CD14-positive monocyte (primary cell): Measurements from ENCODE around the gene ZNF292. TPM values are rescaled to one million over a fixed set of nuclear protein-coding genes. Genes with fewer than 3 reads are reported as not detected.

Experiments
- DNase-seq, 3 donors: peaks; one replicate each; pipeline ENCODE4 v3.0.0-alpha.2; 2011 to 2022
- H2AFZ ChIP-seq: 2 replicates; pipeline ENCODE4 v1.6.0; 2012; ENCODE audit warnings: mild to moderate bottlenecking, low read depth, low read length, inconsistent platforms; ENCODE audit not compliant: insufficient read depth, poor library complexity, severe bottlenecking
- H3K27ac ChIP-seq, 2 donors: 1 replicate in 1 of 2; 2 replicates in 1 of 2; pipeline ENCODE4 v1.5.1; 2012 to 2013; ENCODE audit warnings: low read length in 2 of 2, control low read depth in 1 of 2, inconsistent platforms in 1 of 2, low read depth in 1 of 2, mild to moderate bottlenecking in 1 of 2
- H3K27me3 ChIP-seq, 2 donors: one replicate each; pipeline versions ENCODE4 v1.6.0 to v1.6.1; 2011 to 2013; ENCODE audit warnings: low read length in 2 of 2; ENCODE audit not compliant: control insufficient read depth in 2 of 2, insufficient read depth in 2 of 2
- H3K36me3 ChIP-seq, 2 donors: replicated peaks in 1 of 2; 1 replicate in 1 of 2; 2 replicates in 1 of 2; pipeline versions ENCODE4 v1.5.1 to v1.6.1; 2012 to 2013; ENCODE audit warnings: low read length in 2 of 2, control low read depth in 1 of 2, inconsistent platforms in 1 of 2, mild to moderate bottlenecking in 1 of 2; ENCODE audit not compliant: insufficient read depth in 2 of 2, control insufficient read depth in 1 of 2
- H3K4me1 ChIP-seq, 2 donors: 1 replicate in 1 of 2; 2 replicates in 1 of 2; pipeline versions ENCODE4 v1.5.1 to v1.6.1; 2012 to 2013; ENCODE audit warnings: low read length in 2 of 2, control low read depth in 1 of 2, inconsistent platforms in 1 of 2, mild to moderate bottlenecking in 1 of 2, moderate library complexity in 1 of 2; ENCODE audit not compliant: insufficient read depth in 2 of 2, control insufficient read depth in 1 of 2
- H3K4me2 ChIP-seq: replicated peaks from 2 replicates; pipeline ENCODE3; 2012; ENCODE audit warnings: low read length, moderate library complexity, mild to moderate bottlenecking; ENCODE audit not compliant: poor library complexity, severe bottlenecking; ENCODE audit errors: extremely low read depth
- H3K4me3 ChIP-seq, 3 experiments: fragments of 200-600 bp in 1 of 3; sonication (generic) in 1 of 3; replicated peaks in 1 of 3; 1 replicate in 2 of 3; 2 replicates in 1 of 3; pipeline ENCODE4 v1.5.1; 2011 to 2013; ENCODE audit warnings: low read length in 3 of 3, mild to moderate bottlenecking in 3 of 3, control low read depth in 2 of 3, low read depth in 2 of 3, inconsistent platforms in 1 of 3, moderate library complexity in 1 of 3
- H3K79me2 ChIP-seq: 2 replicates; pipeline ENCODE4 v1.6.0; 2012; ENCODE audit warnings: mild to moderate bottlenecking, control low read depth, inconsistent platforms, low read length, moderate library complexity; ENCODE audit not compliant: insufficient read depth
- H3K9ac ChIP-seq: 2 replicates; pipeline ENCODE4 v1.6.0; 2017; ENCODE audit warnings: low read length, mild to moderate bottlenecking; ENCODE audit not compliant: insufficient read depth, poor library complexity, severe bottlenecking
- H3K9me3 ChIP-seq, 2 donors: replicated peaks in 1 of 2; 1 replicate in 1 of 2; 2 replicates in 1 of 2; pipeline versions ENCODE4 v1.5.1 to v1.6.1; 2012 to 2013; ENCODE audit warnings: low read length in 2 of 2, control low read depth in 1 of 2; ENCODE audit not compliant: control insufficient read depth in 1 of 2, insufficient read depth in 1 of 2
- H4K20me1 ChIP-seq: 2 replicates; pipeline ENCODE4 v1.6.0; 2012; ENCODE audit warnings: mild to moderate bottlenecking, low read length, control low read depth, moderate library complexity; ENCODE audit not compliant: insufficient read depth
- H3K27ac Mint-ChIP-seq, 7 donors: one replicate each; pipeline ENCODE4 v1.8.0; 2020; ENCODE audit warnings: mild to moderate bottlenecking in 7 of 7, mixed read lengths in 7 of 7, moderate library complexity in 6 of 7, inconsistent platforms in 2 of 7
- H3K27me3 Mint-ChIP-seq, 3 donors: one replicate each; pipeline ENCODE4 v1.8.0; 2021 to 2022; ENCODE audit warnings: low read depth in 3 of 3, mild to moderate bottlenecking in 3 of 3, mixed read lengths in 3 of 3, moderate library complexity in 3 of 3, inconsistent platforms in 1 of 3
- H3K36me3 Mint-ChIP-seq, 2 donors: one replicate each; pipeline ENCODE4 v1.8.0; 2020; ENCODE audit warnings: mixed read lengths in 2 of 2, inconsistent platforms in 1 of 2, mild to moderate bottlenecking in 1 of 2
- H3K4me1 Mint-ChIP-seq: one replicate; pipeline ENCODE4 v1.8.0; 2020; ENCODE audit warnings: mild to moderate bottlenecking, mixed read lengths
- H3K4me3 Mint-ChIP-seq, 2 donors: one replicate each; pipeline ENCODE4 v1.8.0; 2020; ENCODE audit warnings: mild to moderate bottlenecking in 2 of 2, mixed read lengths in 2 of 2, moderate library complexity in 1 of 2
- H3K9me3 Mint-ChIP-seq, 7 donors: one replicate each; pipeline ENCODE4 v1.8.0; 2020 to 2022; ENCODE audit warnings: mixed read lengths in 7 of 7, mild to moderate bottlenecking in 6 of 7, moderate library complexity in 6 of 7, inconsistent platforms in 2 of 7
- CTCF ChIP-seq: fragments of 200-600 bp; IDR thresholded peaks from one replicate; pipeline ENCODE4 v1.8.0; 2022; ENCODE audit warnings: antibody characterized with exemption, mild to moderate bottlenecking
- WGBS: methylation state at CpG from one replicate; pipeline ENCODE4 v1.1.5; 2013; ENCODE audit warnings: missing lambda C conversion rate; ENCODE audit not compliant: insufficient coverage; 5-methylcytosine and 5-hydroxymethylcytosine counted together
- intact Hi-C, 2 donors: fragments of 100-400 bp; cut with micrococcal nuclease; formaldehyde crosslinking; loops; one replicate each; pipeline versions ENCODE4 v1.15.0 to v1.15.1; 2023
- polyA plus RNA-seq, 3 donors: library from polyadenylated mRNA; depleted of rRNA in 1 of 3; unstranded in 2 of 3; stranded (reverse) in 1 of 3; fragments of 300-500 nt in 2 of 3; fragments of >200 nt in 1 of 3; fragmentation: Illumina TruSeq in 2 of 3; gene quantifications; 1 replicate in 2 of 3; 2 replicates in 1 of 3; pipeline ENCODE4 v1.2.3, GENCODE V29; 2012 to 2021

ZNF292 gene
- polyA plus RNA-seq, 3 donors = 4.8 to 7.7 (median 7.6) TPM

- Mint-ChIP-seq H3K27ac (no peak overlapping the region), H3K9me3 (peaks cover 0 to 3% (median 0%) of the 10 kb centered on the region in 7 donors), H3K4me1 (no peaks in the 10 kb centered on the region), H3K4me3 (no peak overlapping the region), H3K36me3 (peaks cover 52 to 66% of the 10 kb centered on the region in 2 donors), H3K27me3 (no peaks in the 10 kb centered on the region)
- no peaks in the 10 kb centered on the region for H4K20me1 ChIP-seq
- H3K27me3 ChIP-seq = no peaks in the 10 kb centered on the region
- H3K9me3 ChIP-seq = no peaks in the 10 kb centered on the region
- no peak for DNase-seq
- H3K4me1 ChIP-seq = no peaks in the 10 kb centered on the region
- H3K79me2 ChIP-seq = no peaks in the 10 kb centered on the region
- H3K4me3 ChIP-seq = no peak overlapping the region
- no peak overlapping the region for H3K27ac ChIP-seq
- H3K36me3 ChIP-seq = peaks cover 36 to 58% of the 10 kb centered on the region in 2 donors
- WGBS = 96% methylated on average over 4 of the region's 4 CpGs
- H3K9ac ChIP-seq = no peak overlapping the region
- H3K4me2 ChIP-seq = no peak overlapping the region
- H2AFZ ChIP-seq = no peak overlapping the region
- no peak for TF ChIP-seq CTCF
- intact Hi-C loops = no loop called here
These were observed 102.2 kb downstream of the ZNF292 start for GRCh38 chr6:87257565-87257964.

- no peak overlapping the region for H3K4me3 Mint-ChIP-seq
- no peak overlapping the region for H3K4me2 ChIP-seq
- H3K36me3 Mint-ChIP-seq = peaks cover 52 to 64% of the 10 kb centered on the region in 2 donors
- WGBS = 100% methylated on average over 2 of the region's 7 CpGs
- no peaks in the 10 kb centered on the region for H4K20me1 ChIP-seq
- no peak overlapping the region for H3K27ac Mint-ChIP-seq
- intact Hi-C loops = no loop called here
- H3K4me1 ChIP-seq = no peaks in the 10 kb centered on the region
- H3K9ac ChIP-seq = no peak overlapping the region
- H3K4me1 Mint-ChIP-seq = no peaks in the 10 kb centered on the region
- H3K79me2 ChIP-seq = no peaks in the 10 kb centered on the region
- no peak for DNase-seq
- no peak overlapping the region for H3K27ac ChIP-seq
- peaks cover 0 to 3% (median 0%) of the 10 kb centered on the region in 7 donors for H3K9me3 Mint-ChIP-seq
- H3K9me3 ChIP-seq = no peaks in the 10 kb centered on the region
- H3K36me3 ChIP-seq = peaks cover 36 to 56% of the 10 kb centered on the region in 2 donors
- no peak for TF ChIP-seq CTCF
- no peaks in the 10 kb centered on the region for H3K27me3 Mint-ChIP-seq
- no peaks in the 10 kb centered on the region for H3K27me3 ChIP-seq
- H2AFZ ChIP-seq = no peak overlapping the region
- no peak overlapping the region for H3K4me3 ChIP-seq
These were observed 102.6 kb downstream of the ZNF292 start for GRCh38 chr6:87257975-87258374.
